ENCODE measurements around the gene PSEN2. TPM values are rescaled to one million over a fixed set of nuclear protein-coding genes. Genes with fewer than 3 reads are reported as not detected.
"Not testable (repeated sequence)": the region's sequence is repeated elsewhere in the genome, so short reads cannot be mapped to it uniquely, and the experiment has no call there.

PSEN2 gene
- total and polyA plus RNA-seq, 10 of the 15 experiments (the other 5 are each of a cell fraction or from before 2014, with no cell fraction given) = 0.90 to 13.3 (median 7.0) TPM

DNA sequence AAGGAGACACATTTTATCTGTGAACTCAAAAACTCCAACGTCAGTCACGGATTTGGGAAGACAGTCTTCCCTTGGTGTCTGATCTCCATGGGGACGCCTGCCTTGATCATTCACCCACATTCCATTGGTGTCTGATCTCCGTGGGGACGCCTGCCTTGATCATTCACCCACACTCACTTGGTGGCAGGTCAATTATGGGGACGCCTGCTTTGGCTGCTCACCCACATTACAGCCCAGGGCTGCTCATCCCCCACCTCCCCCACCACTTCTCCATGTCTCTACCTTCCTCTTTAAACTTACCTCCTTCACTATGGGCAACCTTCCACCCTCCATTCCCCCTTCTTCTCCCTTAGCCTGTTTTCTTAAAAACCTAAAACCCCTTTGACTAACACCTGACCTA is 36.2 kb upstream of the PSEN2 start:
- H3K36me3 ChIP-seq (ENCODE audit: control insufficient read depth in 2 of 2, insufficient read depth in 2 of 2, low read length in 1 of 2); H3K4me1 ChIP-seq (ENCODE audit: control insufficient read depth, insufficient read depth, low read length); H4K20me1 ChIP-seq (ENCODE audit: control insufficient read depth, insufficient read depth); H3K9me3 ChIP-seq (replicated peaks; ENCODE audit: control insufficient read depth, insufficient read depth, low read length); H2AFZ ChIP-seq (ENCODE audit: control insufficient read depth, low read depth, low read length); CTCF ChIA-PET; BruUV-seq (replicated peaks); H3K79me2 ChIP-seq (ENCODE audit: control insufficient read depth, insufficient read depth, low read length); H3K27me3 ChIP-seq (replicated peaks in 1 of 2; ENCODE audit: control insufficient read depth in 2 of 2, insufficient read depth in 2 of 2, low read length in 1 of 2); RAD21 ChIA-PET (ENCODE audit: unreplicated experiment); intact Hi-C loops (cut with micrococcal nuclease; ENCODE audit: unreplicated experiment); H3K9ac ChIP-seq (ENCODE audit: control insufficient read depth, insufficient read depth, low read length); POLR2A ChIA-PET; H3K4me2 ChIP-seq (ENCODE audit: control insufficient read depth, insufficient read depth); H3K27ac ChIP-seq (ENCODE audit: control insufficient read depth, insufficient read depth); DNase-seq (ENCODE audit: low read depth, low spot score); ATAC-seq; FAIRE-seq; in situ Hi-C loops (cut with MboI); SMC1A ChIA-PET (ENCODE audit: uncharacterized antibody, unreplicated experiment); H3K4me3 ChIP-seq: not testable (repeated sequence)
- WGBS (ENCODE audit: insufficient coverage, insufficient replicate concordance, low lambda C conversion rate, missing lambda C conversion rate) = 55% methylated on average over 6 of the region's 6 CpGs

DNA sequence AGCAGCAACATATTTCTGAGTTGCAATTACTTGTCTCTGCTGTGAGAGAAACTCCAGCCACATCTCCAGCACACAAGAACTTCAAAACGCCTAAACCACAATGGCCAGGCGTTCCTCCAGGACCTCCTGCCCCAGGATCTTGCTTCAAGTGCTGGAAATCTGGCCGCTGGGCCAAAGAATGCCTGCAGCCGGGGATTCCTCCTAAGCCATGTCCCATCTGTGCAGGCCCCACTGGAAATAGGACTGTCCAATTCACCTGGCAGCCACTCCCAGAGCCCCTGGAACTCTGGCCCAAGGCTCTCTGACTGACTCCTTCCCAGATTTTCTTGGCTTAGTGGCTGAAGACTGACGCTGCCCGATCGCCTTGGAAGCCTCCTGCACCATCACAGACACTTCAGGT is 35.0 kb upstream of the PSEN2 start:
- BruUV-seq (replicated peaks); CTCF ChIA-PET; H3K4me3 ChIP-seq; H3K27ac ChIP-seq (ENCODE audit: control insufficient read depth, insufficient read depth); intact Hi-C loops (cut with micrococcal nuclease; ENCODE audit: unreplicated experiment); H3K36me3 ChIP-seq (ENCODE audit: control insufficient read depth in 2 of 2, insufficient read depth in 2 of 2, low read length in 1 of 2); H3K79me2 ChIP-seq (ENCODE audit: control insufficient read depth, insufficient read depth, low read length); RAD21 ChIA-PET (ENCODE audit: unreplicated experiment); FAIRE-seq; H3K9me3 ChIP-seq (replicated peaks; ENCODE audit: control insufficient read depth, insufficient read depth, low read length); in situ Hi-C loops (cut with MboI); H2AFZ ChIP-seq (ENCODE audit: control insufficient read depth, low read depth, low read length); H3K4me2 ChIP-seq (ENCODE audit: control insufficient read depth, insufficient read depth); H4K20me1 ChIP-seq (ENCODE audit: control insufficient read depth, insufficient read depth); H3K27me3 ChIP-seq (replicated peaks in 1 of 2; ENCODE audit: control insufficient read depth in 2 of 2, insufficient read depth in 2 of 2, low read length in 1 of 2); POLR2A ChIA-PET; SMC1A ChIA-PET (ENCODE audit: uncharacterized antibody, unreplicated experiment); ATAC-seq; H3K9ac ChIP-seq (ENCODE audit: control insufficient read depth, insufficient read depth, low read length); H3K4me1 ChIP-seq (ENCODE audit: control insufficient read depth, insufficient read depth, low read length); DNase-seq (ENCODE audit: low read depth, low spot score): not testable (repeated sequence)
- WGBS (ENCODE audit: insufficient coverage, insufficient replicate concordance, low lambda C conversion rate, missing lambda C conversion rate) = 48% methylated on average over 7 of the region's 7 CpGs

DNA sequence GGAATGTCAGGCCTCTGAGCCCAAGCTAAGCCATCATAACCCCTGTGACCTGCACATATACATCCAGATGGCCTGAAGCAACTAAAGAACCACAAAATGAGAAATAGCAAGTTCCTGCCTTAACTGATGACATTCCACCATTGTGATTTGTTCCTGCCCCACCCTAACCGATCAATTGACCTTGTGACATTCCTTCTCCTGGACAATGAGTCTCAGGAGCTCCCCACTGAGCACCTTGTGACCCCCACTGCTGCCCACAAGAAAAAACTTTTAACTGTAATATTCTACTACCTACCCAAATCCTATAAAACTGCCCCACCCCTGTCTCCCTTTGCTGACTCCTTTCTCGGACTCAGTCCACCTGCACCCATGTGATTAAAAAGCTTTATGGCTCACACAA is 32.5 kb upstream of the PSEN2 start:
- FAIRE-seq; SMC1A ChIA-PET (ENCODE audit: uncharacterized antibody, unreplicated experiment); ATAC-seq; H3K4me1 ChIP-seq (ENCODE audit: control insufficient read depth, insufficient read depth, low read length); H3K9me3 ChIP-seq (replicated peaks; ENCODE audit: control insufficient read depth, insufficient read depth, low read length); POLR2A ChIA-PET; DNase-seq (ENCODE audit: low read depth, low spot score); BruUV-seq (replicated peaks); H3K9ac ChIP-seq (ENCODE audit: control insufficient read depth, insufficient read depth, low read length); H3K79me2 ChIP-seq (ENCODE audit: control insufficient read depth, insufficient read depth, low read length); RAD21 ChIA-PET (ENCODE audit: unreplicated experiment); H3K4me2 ChIP-seq (ENCODE audit: control insufficient read depth, insufficient read depth); H3K27ac ChIP-seq (ENCODE audit: control insufficient read depth, insufficient read depth); H4K20me1 ChIP-seq (ENCODE audit: control insufficient read depth, insufficient read depth); in situ Hi-C loops (cut with MboI); H3K27me3 ChIP-seq (replicated peaks in 1 of 2; ENCODE audit: control insufficient read depth in 2 of 2, insufficient read depth in 2 of 2, low read length in 1 of 2); CTCF ChIA-PET; H2AFZ ChIP-seq (ENCODE audit: control insufficient read depth, low read depth, low read length); intact Hi-C loops (cut with micrococcal nuclease; ENCODE audit: unreplicated experiment); H3K4me3 ChIP-seq; H3K36me3 ChIP-seq (ENCODE audit: control insufficient read depth in 2 of 2, insufficient read depth in 2 of 2, low read length in 1 of 2): not testable (repeated sequence)
- WGBS (ENCODE audit: insufficient coverage, insufficient replicate concordance, low lambda C conversion rate, missing lambda C conversion rate) = 27% methylated on average over 2 of the region's 2 CpGs

Measured in GM12878 (cell line).